HCT116 (cell line): Measurements from ENCODE around the gene FNIP2. TPM values are rescaled to one million over a fixed set of nuclear protein-coding genes. Genes with fewer than 3 reads are reported as not detected.

Source experiments
- ATAC-seq: fragments of 200-7000 bp; cut with Tn5 transposase; 2 replicates; pipeline ENCODE4 v1.9.1; 2020; ENCODE audit warnings: mild to moderate bottlenecking, moderate library complexity
- BruUV-seq: library from RNA; stranded (reverse); fragments of 400-500 nt; replicated peaks from 2 replicates; lab custom pipeline; 2021; lab: Mats Ljungman, UMichigan
- CTCF ChIA-PET: fragments of 300-600 bp; sonication (Branson Sonifier 250); formaldehyde crosslinking; loops from one replicate; lab custom pipeline; 2021; ENCODE audit warnings: antibody characterized with exemption; lab: Charles Lee
- POLR2A ChIA-PET: fragments of 300-600, 350-600 bp; sonication (Branson Sonifier 250); formaldehyde crosslinking; loops from one replicate; lab custom pipeline; 2021; ENCODE audit warnings: antibody characterized with exemption; lab: Charles Lee
- RAD21 ChIA-PET, 2 experiments: fragments of 300-600 bp; sonication (Branson Sonifier 250); formaldehyde crosslinking; loops; one replicate each; lab custom pipeline; 2023; ENCODE audit warnings: low total read pairs in 2 of 2; ENCODE audit not compliant: uncharacterized antibody in 2 of 2, unreplicated experiment in 2 of 2, low non-redundant PET in 1 of 2; lab: Charles Lee
- DNase-seq: peaks from one replicate; pipeline ENCODE4 v3.0.0-alpha.2; 2010; ENCODE audit warnings: low read depth, low spot score
- H2AFZ ChIP-seq: fragments of 200-600 bp; shearing (Covaris generic), sonication (generic); 2 replicates; pipeline ENCODE4 v1.6.1; 2017; ENCODE audit warnings: low read depth, mixed run types, mixed read lengths, antibody characterized with exemption, low read length; ENCODE audit not compliant: poor library complexity, severe bottlenecking
- H3K27ac ChIP-seq: 2 replicates; pipeline ENCODE4 v1.5.1; 2012; ENCODE audit warnings: low read depth, low read length
- H3K27me3 ChIP-seq: fragments of 200-600 bp; sonication (generic); 2 replicates; pipeline ENCODE4 v1.6.1; 2016; ENCODE audit warnings: mixed run types, low read length, mixed read lengths; ENCODE audit not compliant: insufficient read depth
- H3K36me3 ChIP-seq, 2 experiments: fragments of 200-500 bp in 1 of 2; fragments of 200-600 bp in 1 of 2; sonication (Bioruptor generic) in 1 of 2; sonication (generic) in 1 of 2; 2 replicates each; pipeline versions ENCODE4 v1.5.1 to v1.6.1; 2014 to 2016; ENCODE audit warnings: low read length in 2 of 2, inconsistent platforms in 1 of 2, mixed read lengths in 1 of 2, mixed run types in 1 of 2; ENCODE audit not compliant: insufficient read depth in 2 of 2, control insufficient read depth in 1 of 2
- H3K4me1 ChIP-seq, 2 experiments: fragments of 200-600 bp in 1 of 2; sonication (generic) in 1 of 2; 2 replicates each; pipeline versions ENCODE4 v1.5.1 to v1.6.1; 2012 to 2017; ENCODE audit warnings: low read length in 2 of 2, inconsistent platforms in 1 of 2, mild to moderate bottlenecking in 1 of 2, mixed read lengths in 1 of 2, mixed run types in 1 of 2, moderate library complexity in 1 of 2; ENCODE audit not compliant: insufficient read depth in 2 of 2, control insufficient read depth in 1 of 2
- H3K4me2 ChIP-seq: fragments of 200-600 bp; sonication (generic); 2 replicates; pipeline ENCODE4 v1.6.1; 2017; ENCODE audit warnings: mixed run types, low read length, mixed read lengths
- H3K4me3 ChIP-seq, 2 experiments: fragments of 200-600 bp in 1 of 2; sonication (generic) in 1 of 2; replicated peaks in 1 of 2; 2 replicates each; pipeline ENCODE4 v1.5.1; 2011 to 2016; ENCODE audit warnings: low read length in 2 of 2, control low read depth in 1 of 2, low read depth in 1 of 2, mild to moderate bottlenecking in 1 of 2, mixed read lengths in 1 of 2, mixed run types in 1 of 2
- H3K79me2 ChIP-seq: fragments of 200-600 bp; sonication (generic); 2 replicates; pipeline ENCODE4 v1.6.1; 2017; ENCODE audit warnings: mild to moderate bottlenecking, mixed run types, low read length, moderate library complexity, mixed read lengths; ENCODE audit not compliant: insufficient read depth
- H3K9ac ChIP-seq: fragments of 200-600 bp; sonication (generic); 2 replicates; pipeline ENCODE4 v1.6.1; 2016; ENCODE audit warnings: low read length, mixed read lengths
- H3K9me2 ChIP-seq: fragments of 200-600 bp; sonication (generic), shearing (Covaris generic); 2 replicates; pipeline ENCODE4 v1.6.1; 2017; ENCODE audit warnings: mixed run types, mild to moderate bottlenecking, moderate library complexity; ENCODE audit not compliant: insufficient read depth
- H3K9me3 ChIP-seq, 2 experiments: fragments of 200-500 bp in 1 of 2; fragments of 200-600 bp in 1 of 2; sonication (Bioruptor generic) in 1 of 2; sonication (generic) in 1 of 2; 2 replicates each; pipeline ENCODE4 v1.6.1; 2014 to 2017; ENCODE audit warnings: low read length in 2 of 2, mixed read lengths in 2 of 2, inconsistent platforms in 1 of 2, low read depth in 1 of 2, mild to moderate bottlenecking in 1 of 2, mixed run types in 1 of 2, moderate library complexity in 1 of 2; ENCODE audit not compliant: control insufficient read depth in 1 of 2, insufficient read depth in 1 of 2
- H4K20me1 ChIP-seq: fragments of 200-600 bp; sonication (generic), shearing (Covaris generic); 2 replicates; pipeline ENCODE4 v1.6.1; 2017; ENCODE audit warnings: mixed run types, mild to moderate bottlenecking, moderate library complexity; ENCODE audit not compliant: insufficient read depth
- ELF1 ChIP-seq: IDR thresholded peaks from 2 replicates; pipeline ENCODE4 v1.6.1; 2012; ENCODE audit warnings: low read depth, borderline replicate concordance
- EZH2 ChIP-seq: fragments of 200-600 bp; sonication (generic); IDR thresholded peaks from 2 replicates; pipeline ENCODE4 v1.6.1; 2017; ENCODE audit warnings: antibody characterized with exemption, mixed run types
- EZH2phosphoT487 ChIP-seq: fragments of 200-600 bp; IDR thresholded peaks from 2 replicates; pipeline ENCODE4 v1.6.1; 2018; ENCODE audit warnings: antibody characterized with exemption, borderline replicate concordance
- FOSL1 ChIP-seq: IDR thresholded peaks from 2 replicates; pipeline ENCODE4 v1.6.1; 2012; ENCODE audit warnings: low read depth
- JUND ChIP-seq: IDR thresholded peaks from 2 replicates; pipeline ENCODE4 v1.6.1; 2012
- REST ChIP-seq: IDR thresholded peaks from 2 replicates; pipeline ENCODE4 v1.6.1; 2012; ENCODE audit warnings: low read depth
- SIN3A ChIP-seq: IDR thresholded peaks from 2 replicates; pipeline ENCODE4 v1.6.1; 2012; ENCODE audit warnings: low read depth
- TCF7L2 ChIP-seq: IDR thresholded peaks from 2 replicates; pipeline ENCODE4 v1.7.0; 2011; ENCODE audit warnings: borderline replicate concordance, inconsistent platforms; ENCODE audit not compliant: insufficient read depth, insufficient read length; ENCODE audit errors: extremely low read depth
- YY1 ChIP-seq: IDR thresholded peaks from 2 replicates; pipeline ENCODE4 v1.6.1; 2011; ENCODE audit warnings: low read length, low read depth, moderate library complexity, mild to moderate bottlenecking; ENCODE audit not compliant: insufficient replicate concordance; ENCODE audit errors: extremely low read depth
- ZNF274 ChIP-seq: fragments of 200-500 bp; sonication (Bioruptor generic); IDR thresholded peaks from 2 replicates; pipeline ENCODE4 v1.6.1; 2014; ENCODE audit warnings: mild to moderate bottlenecking, low read depth, low read length, inconsistent platforms
- intact Hi-C: fragments of 100-400 bp; cut with micrococcal nuclease; formaldehyde crosslinking; loops from 2 replicates; pipeline ENCODE4 v1.10.0; 2022
- total RNA-seq: library from RNA; stranded (reverse); gene quantifications from one replicate; pipeline ENCODE4 v1.2.1, GENCODE V29; 2021; ENCODE audit not compliant: unreplicated experiment
- TF ChIP-seq, protein P1 (sequence below): IDR thresholded peaks from 2 replicates; pipeline ENCODE4 v1.6.1; 2012
- TF ChIP-seq, protein P2 (sequence below): IDR thresholded peaks from 2 replicates; pipeline ENCODE4 v1.6.1; 2011; ENCODE audit warnings: mild to moderate bottlenecking, low read length, moderate library complexity; ENCODE audit not compliant: insufficient replicate concordance; ENCODE audit errors: extremely low read depth
- TF ChIP-seq, protein P3 (sequence below): IDR thresholded peaks from 2 replicates; pipeline ENCODE4 v1.6.1; 2012

FNIP2 gene
- total RNA-seq, 1 experiment from 2014 or later = 4.8 TPM

DNA sequence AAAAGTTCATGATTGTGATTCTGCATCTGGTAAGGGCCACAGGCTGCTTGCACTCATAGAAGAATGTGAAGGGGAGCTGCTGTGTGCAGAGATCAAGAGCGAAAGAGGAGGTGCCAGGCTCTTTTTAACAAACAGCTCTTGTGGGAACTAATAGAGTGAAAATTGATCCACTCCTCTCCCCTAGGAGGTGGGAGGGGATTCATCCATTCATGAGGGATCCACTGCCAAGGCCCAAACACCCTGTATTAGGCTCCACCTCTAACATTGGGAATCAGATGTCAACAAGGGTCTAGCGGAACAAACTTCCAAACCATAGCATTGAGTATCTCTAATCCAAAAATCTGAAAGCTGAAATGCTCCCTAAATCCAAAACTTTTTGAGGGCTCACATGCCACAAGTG lies 29.2 kb upstream of the FNIP2 start:
- H3K9me2 ChIP-seq = no peaks in the 10 kb centered on the region
- no peak overlapping the region for H3K4me2 ChIP-seq
- H2AFZ ChIP-seq = no peak overlapping the region
- ChIA-PET RAD21 (no interaction called here), POLR2A (no interaction called here), CTCF (no interaction called here)
- H3K27me3 ChIP-seq = no peaks in the 10 kb centered on the region
- no peaks in the 10 kb centered on the region for H3K4me1 ChIP-seq
- no peak for DNase-seq
- BruUV-seq = no TSS peak
- H3K4me3 ChIP-seq = no peak overlapping the region
- no peaks in the 10 kb centered on the region for H4K20me1 ChIP-seq
- no peak overlapping the region for H3K9ac ChIP-seq
- no peaks in the 10 kb centered on the region for H3K79me2 ChIP-seq
- TF ChIP-seq YY1 = no peak
- no peak for TF ChIP-seq FOSL1
- intact Hi-C loops = no loop called here
- no peaks in the 10 kb centered on the region for H3K36me3 ChIP-seq
- no peak for ATAC-seq
- H3K9me3 ChIP-seq = no peaks in the 10 kb centered on the region
- H3K27ac ChIP-seq = no peak overlapping the region

- Histone ChIP-seq H3K4me3 (no peak overlapping the region), H3K36me3 (no peaks in the 10 kb centered on the region), H3K9me3 (no peaks in the 10 kb centered on the region), H3K27me3 (no peaks in the 10 kb centered on the region), H3K9ac (no peak overlapping the region), H3K27ac (no peak overlapping the region), H2AFZ (no peak overlapping the region), H4K20me1 (no peaks in the 10 kb centered on the region), H3K9me2 (no peaks in the 10 kb centered on the region), H3K4me1 (no peaks in the 10 kb centered on the region), H3K79me2 (no peaks in the 10 kb centered on the region), H3K4me2 (no peak overlapping the region)
- TF ChIP-seq, protein P1, sequence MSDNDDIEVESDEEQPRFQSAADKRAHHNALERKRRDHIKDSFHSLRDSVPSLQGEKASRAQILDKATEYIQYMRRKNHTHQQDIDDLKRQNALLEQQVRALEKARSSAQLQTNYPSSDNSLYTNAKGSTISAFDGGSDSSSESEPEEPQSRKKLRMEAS = no peak
- TF ChIP-seq FOSL1 (no peak), SIN3A (no peak), JUND (no peak), REST (no peak), TCF7L2 (no peak), ZNF274 (no peak), EZH2 (no peak), ELF1 (no peak), EZH2phosphoT487 (no peak)
- TF ChIP-seq, protein P2, sequence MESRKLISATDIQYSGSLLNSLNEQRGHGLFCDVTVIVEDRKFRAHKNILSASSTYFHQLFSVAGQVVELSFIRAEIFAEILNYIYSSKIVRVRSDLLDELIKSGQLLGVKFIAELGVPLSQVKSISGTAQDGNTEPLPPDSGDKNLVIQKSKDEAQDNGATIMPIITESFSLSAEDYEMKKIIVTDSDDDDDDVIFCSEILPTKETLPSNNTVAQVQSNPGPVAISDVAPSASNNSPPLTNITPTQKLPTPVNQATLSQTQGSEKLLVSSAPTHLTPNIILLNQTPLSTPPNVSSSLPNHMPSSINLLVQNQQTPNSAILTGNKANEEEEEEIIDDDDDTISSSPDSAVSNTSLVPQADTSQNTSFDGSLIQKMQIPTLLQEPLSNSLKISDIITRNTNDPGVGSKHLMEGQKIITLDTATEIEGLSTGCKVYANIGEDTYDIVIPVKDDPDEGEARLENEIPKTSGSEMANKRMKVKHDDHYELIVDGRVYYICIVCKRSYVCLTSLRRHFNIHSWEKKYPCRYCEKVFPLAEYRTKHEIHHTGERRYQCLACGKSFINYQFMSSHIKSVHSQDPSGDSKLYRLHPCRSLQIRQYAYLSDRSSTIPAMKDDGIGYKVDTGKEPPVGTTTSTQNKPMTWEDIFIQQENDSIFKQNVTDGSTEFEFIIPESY = no peak
- TF ChIP-seq, protein P3, sequence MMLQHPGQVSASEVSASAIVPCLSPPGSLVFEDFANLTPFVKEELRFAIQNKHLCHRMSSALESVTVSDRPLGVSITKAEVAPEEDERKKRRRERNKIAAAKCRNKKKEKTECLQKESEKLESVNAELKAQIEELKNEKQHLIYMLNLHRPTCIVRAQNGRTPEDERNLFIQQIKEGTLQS = no peak
- ATAC-seq (no peak), DNase-seq (no peak)
- intact Hi-C loops = no loop called here
- RAD21 ChIA-PET = no interaction called here
- CTCF ChIA-PET = no interaction called here
- POLR2A ChIA-PET = no interaction called here
- BruUV-seq = no TSS peak
These were observed 27.4 kb upstream of the FNIP2 start for GRCh38 chr4:158741326-158742021.
